ENCODE results near the gene ERBB4. TPM values are rescaled to one million over a fixed set of nuclear protein-coding genes. Genes with fewer than 3 reads are reported as not detected.

The ERBB4 gene
- polyA plus RNA-seq, 1 of the 3 experiments (the other 2 are of a cell fraction): 0.05 TPM

- no peaks in the 10 kb centered on the region for H3K79me2 ChIP-seq (ENCODE audit: insufficient read depth)
- no peaks in the 10 kb centered on the region for H3K9me2 ChIP-seq
- H3K36me3 ChIP-seq (replicated peaks in 1 of 2; ENCODE audit: control insufficient read depth in 1 of 2, insufficient read depth in 2 of 2, low read length in 1 of 2): no peaks in the 10 kb centered on the region
- ChIA-PET CTCF (no interaction called here), POLR2A (no interaction called here)
- H2AFZ ChIP-seq (ENCODE audit: low read depth): no peak overlapping the region
- H3K4me2 ChIP-seq: no peak overlapping the region
- no peaks in the 10 kb centered on the region; a peak in 2 of 4 replicates for H3K4me1 ChIP-seq (ENCODE audit: control insufficient read depth in 1 of 2, insufficient read depth in 2 of 2, low read depth in 1 of 2, low read length in 1 of 2)
- no peaks in the 10 kb centered on the region; the same call in 1 of the 2 replicates for H3K9me3 ChIP-seq
- H3K9ac ChIP-seq: no peak overlapping the region
- H3K27ac ChIP-seq (ENCODE audit: low read depth in 2 of 2, low read length in 1 of 2): no peak overlapping the region
- H3K4me3 ChIP-seq (ENCODE audit: low read depth in 2 of 2, low read length in 1 of 2): no peak overlapping the region
- H3F3A ChIP-seq (replicated peaks; ENCODE audit: insufficient read depth): no peaks in the 10 kb centered on the region
- DNase-seq: no peak
- H3K27me3 ChIP-seq (ENCODE audit: insufficient read depth): no peaks in the 10 kb centered on the region
- H4K20me1 ChIP-seq (ENCODE audit: insufficient read depth): no peaks in the 10 kb centered on the region
- 83% methylated on average over 5 of the region's 5 CpGs for WGBS (ENCODE audit: low lambda C conversion rate)
- no peak for TF ChIP-seq CHD2 (IDR thresholded peaks at IDR 0.05; ENCODE audit: low read length, partially characterized antibody)
- no peak for TF ChIP-seq FOXM1 (IDR thresholded peaks at IDR 0.05; ENCODE audit: low read depth)
- TF ChIP-seq USF1 (IDR thresholded peaks at IDR 0.05; ENCODE audit: borderline replicate concordance, low read depth): no peak
- TF ChIP-seq REST (IDR thresholded peaks at IDR 0.05; ENCODE audit: low read depth, low read length): no peak
- TF ChIP-seq SMC3 (IDR thresholded peaks at IDR 0.05; ENCODE audit: low read depth, low read length): no peak
- no peak for TF ChIP-seq ZBTB33 (IDR thresholded peaks at IDR 0.05; ENCODE audit: borderline replicate concordance, low read depth)
- TF ChIP-seq ELF1 (IDR thresholded peaks at IDR 0.05): no peak
- no peak for TF ChIP-seq PBX3 (IDR thresholded peaks at IDR 0.05)
- no peak for TF ChIP-seq EP300 (IDR thresholded peaks at IDR 0.05; ENCODE audit: borderline replicate concordance in 1 of 2, low read depth in 1 of 2, low read length in 1 of 2)
- no peak for TF ChIP-seq USF2 (IDR thresholded peaks at IDR 0.05; ENCODE audit: borderline replicate concordance, low read depth, low read length)
These were observed 813.7 kb downstream of the ERBB4 start for GRCh38 chr2:211724933-211725332.

Data from SK-N-SH (cell line).